ENCODE measurements around the gene LILRA1. TPM values are rescaled to one million over a fixed set of nuclear protein-coding genes. Genes with fewer than 3 reads are reported as not detected.
A peak's percentile ranks its signal among the peaks of the same experiment; 100 is the strongest.
"Not testable (repeated sequence)": the region's sequence is repeated elsewhere in the genome, so short reads cannot be mapped to it uniquely, and the experiment has no call there.

LILRA1 gene
- total RNA-seq, 1 donor from 2014 or later: 4.7 TPM

DNA sequence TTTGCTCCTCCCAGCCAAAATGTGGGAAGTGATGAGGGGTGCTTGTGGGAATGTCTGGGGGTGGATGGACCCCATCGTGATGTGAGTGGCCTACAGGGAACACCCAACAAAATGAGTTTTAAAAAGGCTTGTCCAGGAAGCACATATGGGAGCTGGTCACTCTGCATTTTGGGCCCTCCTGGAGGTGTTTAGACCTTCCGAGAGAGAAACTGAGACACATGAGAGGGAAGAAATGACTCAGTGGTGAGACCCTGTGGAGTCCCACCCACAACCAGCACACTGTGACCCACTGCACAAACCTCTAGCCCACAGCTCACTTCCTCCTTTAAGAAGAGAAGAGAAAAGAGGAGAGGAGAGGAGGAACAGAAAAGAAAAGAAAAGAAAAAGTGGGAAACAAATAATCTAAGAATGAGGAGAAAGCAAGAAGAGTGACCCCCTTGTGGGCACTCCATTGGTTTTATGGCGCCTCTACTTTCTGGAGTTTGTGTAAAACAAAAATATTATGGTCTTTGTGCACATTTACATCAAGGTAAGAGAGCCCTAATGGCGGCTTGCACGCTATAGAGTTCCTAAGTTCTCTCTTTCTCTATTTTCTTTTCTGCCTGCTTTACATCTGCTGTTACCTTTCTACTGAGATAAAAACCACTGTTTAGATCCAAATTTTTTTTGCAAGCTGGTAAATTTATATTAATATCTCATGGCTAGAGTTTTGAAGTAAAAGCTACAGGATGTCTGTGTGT lies 23.6 kb downstream of the LILRA1 start:
- TF ChIP-seq, protein P1, sequence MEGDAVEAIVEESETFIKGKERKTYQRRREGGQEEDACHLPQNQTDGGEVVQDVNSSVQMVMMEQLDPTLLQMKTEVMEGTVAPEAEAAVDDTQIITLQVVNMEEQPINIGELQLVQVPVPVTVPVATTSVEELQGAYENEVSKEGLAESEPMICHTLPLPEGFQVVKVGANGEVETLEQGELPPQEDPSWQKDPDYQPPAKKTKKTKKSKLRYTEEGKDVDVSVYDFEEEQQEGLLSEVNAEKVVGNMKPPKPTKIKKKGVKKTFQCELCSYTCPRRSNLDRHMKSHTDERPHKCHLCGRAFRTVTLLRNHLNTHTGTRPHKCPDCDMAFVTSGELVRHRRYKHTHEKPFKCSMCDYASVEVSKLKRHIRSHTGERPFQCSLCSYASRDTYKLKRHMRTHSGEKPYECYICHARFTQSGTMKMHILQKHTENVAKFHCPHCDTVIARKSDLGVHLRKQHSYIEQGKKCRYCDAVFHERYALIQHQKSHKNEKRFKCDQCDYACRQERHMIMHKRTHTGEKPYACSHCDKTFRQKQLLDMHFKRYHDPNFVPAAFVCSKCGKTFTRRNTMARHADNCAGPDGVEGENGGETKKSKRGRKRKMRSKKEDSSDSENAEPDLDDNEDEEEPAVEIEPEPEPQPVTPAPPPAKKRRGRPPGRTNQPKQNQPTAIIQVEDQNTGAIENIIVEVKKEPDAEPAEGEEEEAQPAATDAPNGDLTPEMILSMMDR (IDR thresholded peaks at IDR 0.05): no peak
- intact Hi-C loops (cut with DNase I): no loop called here
- Histone ChIP-seq H3K27ac (peak overlapping the region; percentile 24), H3K4me3 (peak overlapping the region; percentile 32), H3K9me3 (no peaks in the 10 kb centered on the region), H3K4me1 (no peaks in the 10 kb centered on the region), H3K27me3 (no peaks in the 10 kb centered on the region), H3K36me3 (no peaks in the 10 kb centered on the region)
- no peak for DNase-seq
- peak; percentile 84 for ATAC-seq

DNA sequence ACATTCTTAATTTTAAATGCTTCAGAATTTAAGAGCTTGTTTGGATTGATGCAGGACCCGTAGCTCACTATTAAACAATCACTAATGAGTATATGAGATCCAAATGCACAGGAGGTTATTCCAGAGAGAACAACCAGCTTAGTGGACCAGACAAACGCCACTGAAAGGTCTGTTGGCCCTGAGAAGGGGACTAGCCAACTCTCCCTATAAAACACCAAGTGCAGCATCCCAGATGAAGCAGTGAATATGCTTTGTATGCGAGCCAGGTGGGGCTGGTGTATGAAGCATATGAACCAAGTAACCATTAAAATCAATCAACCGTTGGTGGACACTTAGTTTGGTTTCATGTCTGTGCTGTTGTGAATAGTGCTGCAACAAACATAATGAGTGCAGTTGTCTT lies 27.0 kb downstream of the LILRA1 start:
- no peak for ATAC-seq
- H3K4me3 ChIP-seq: no peak overlapping the region
- no peak for DNase-seq
- H3K27me3 ChIP-seq: no peaks in the 10 kb centered on the region
- intact Hi-C loops (cut with DNase I): no loop called here
- no peak overlapping the region for H3K27ac ChIP-seq
- no peaks in the 10 kb centered on the region for H3K9me3 ChIP-seq
- H3K36me3 ChIP-seq: no peaks in the 10 kb centered on the region
- TF ChIP-seq, protein P1 (IDR thresholded peaks at IDR 0.05): no peak
- H3K4me1 ChIP-seq: no peaks in the 10 kb centered on the region

DNA sequence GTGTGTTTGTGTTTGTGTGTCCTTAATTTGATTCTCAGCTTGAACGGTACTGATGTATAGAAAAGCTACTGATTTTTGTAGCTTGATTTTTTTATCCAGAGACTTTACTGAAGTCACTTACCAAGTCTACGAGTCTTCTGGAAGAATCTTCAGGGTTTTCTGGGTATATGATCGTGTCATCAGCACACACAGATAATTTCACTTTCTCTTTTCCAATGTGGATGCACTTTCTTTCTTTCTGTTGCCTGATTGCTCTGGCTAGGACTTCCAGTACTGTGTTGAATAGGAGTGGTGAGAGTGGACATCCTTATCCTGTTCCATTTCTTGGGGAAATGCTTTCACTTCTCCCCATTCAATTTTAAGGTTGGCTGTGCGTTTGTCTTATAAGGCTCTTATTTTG lies 29.0 kb downstream of the LILRA1 start:
- DNase-seq: no peak
- Histone ChIP-seq H3K36me3 (no peaks in the 10 kb centered on the region), H3K27me3 (no peaks in the 10 kb centered on the region), H3K4me1 (no peaks in the 10 kb centered on the region), H3K4me3 (no peak overlapping the region), H3K27ac (no peak overlapping the region), H3K9me3 (no peaks in the 10 kb centered on the region)
- TF ChIP-seq, protein P1 (IDR thresholded peaks at IDR 0.05): no peak
- intact Hi-C loops (cut with DNase I): no loop called here
- no peak for ATAC-seq

DNA sequence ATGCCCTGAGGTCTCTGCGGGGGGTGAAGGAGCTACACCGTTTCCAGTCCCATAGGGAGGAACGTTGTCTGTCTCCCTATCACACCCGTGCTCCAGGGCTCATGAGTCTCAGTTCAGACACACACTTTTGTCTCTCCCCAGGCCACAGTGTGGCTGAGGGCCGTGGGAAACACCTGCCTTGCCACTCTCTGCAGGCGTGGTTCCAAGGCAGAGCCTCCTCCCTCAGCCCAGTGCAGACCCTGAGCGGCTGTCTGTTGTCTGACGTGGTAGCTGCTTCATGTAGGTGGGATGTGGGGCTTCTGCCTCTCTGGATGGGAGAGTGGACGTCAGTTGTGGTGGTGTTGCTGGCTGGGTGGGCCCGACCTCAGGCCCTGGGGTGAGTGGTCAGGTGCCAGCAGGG lies 30.8 kb downstream of the LILRA1 start:
- H3K27ac ChIP-seq; H3K4me3 ChIP-seq; DNase-seq; H3K27me3 ChIP-seq; H3K4me1 ChIP-seq; H3K36me3 ChIP-seq; H3K9me3 ChIP-seq; intact Hi-C loops (cut with DNase I): not testable (repeated sequence)
- ATAC-seq: peak; percentile 12

DNA sequence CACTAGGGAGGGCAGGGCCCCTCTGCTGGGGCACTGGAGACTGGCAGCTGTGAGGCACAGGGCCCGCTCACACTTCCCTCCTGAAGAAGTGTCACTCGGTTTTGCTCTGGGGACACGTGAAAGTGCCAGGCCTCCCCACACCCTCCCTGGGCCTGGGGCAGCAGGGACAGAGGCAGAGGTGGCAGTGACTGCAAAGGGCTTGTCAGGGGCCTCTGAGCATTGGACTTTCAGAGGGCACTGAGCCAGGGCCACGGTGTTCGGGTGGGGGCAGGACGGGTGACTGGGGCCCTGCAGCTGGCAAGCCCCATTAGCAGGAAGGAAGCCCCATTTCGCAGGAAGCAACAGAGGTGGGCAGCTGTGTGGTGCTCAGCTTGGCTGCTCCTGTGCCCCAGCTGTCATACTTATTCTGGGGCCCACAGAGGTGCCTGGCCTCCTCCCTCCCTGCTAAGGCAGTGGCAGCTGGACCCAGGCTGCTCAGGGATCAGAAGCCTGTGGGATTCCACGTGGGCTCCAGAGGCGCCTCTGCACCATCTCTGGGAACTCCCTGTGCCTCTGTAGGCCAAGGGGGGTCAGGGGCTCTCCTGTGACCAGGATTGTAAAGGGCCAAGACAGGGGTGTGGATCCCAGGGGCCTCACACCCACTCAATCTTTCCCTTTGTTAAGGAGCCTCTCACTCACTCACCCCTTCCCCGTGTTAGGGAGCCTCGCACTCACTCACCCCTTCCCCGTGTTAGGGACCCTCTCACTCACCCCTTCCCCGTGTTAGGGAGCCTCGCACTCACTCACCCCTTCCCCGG lies 31.7 kb downstream of the LILRA1 start:
- H3K36me3 ChIP-seq; intact Hi-C loops (cut with DNase I); H3K4me3 ChIP-seq; DNase-seq; H3K27me3 ChIP-seq; H3K4me1 ChIP-seq; H3K9me3 ChIP-seq; H3K27ac ChIP-seq: not testable (repeated sequence)
- peak; percentile 34 for ATAC-seq

DNA sequence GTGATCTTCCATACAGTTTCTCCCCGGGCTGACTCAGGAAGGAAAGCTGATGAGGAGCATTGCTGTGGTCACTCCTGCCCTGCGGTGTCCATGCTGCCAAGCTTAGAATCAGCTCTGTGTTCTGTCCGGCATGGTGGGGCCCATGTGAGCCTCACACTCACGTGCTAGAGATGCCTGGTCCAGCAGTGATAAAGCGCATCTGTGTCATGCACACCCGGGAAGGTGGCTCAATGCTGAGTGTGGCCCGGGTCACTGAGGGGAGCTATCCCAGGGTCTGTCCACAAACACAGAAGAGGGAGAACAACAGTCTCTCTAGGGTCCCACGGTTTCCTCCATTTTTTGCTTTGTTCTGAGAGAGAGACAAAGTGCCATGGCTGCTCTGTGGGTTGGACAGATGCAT lies 33.3 kb downstream of the LILRA1 start:
- H3K4me3 ChIP-seq: no peak overlapping the region
- H3K27me3 ChIP-seq: no peaks in the 10 kb centered on the region
- TF ChIP-seq, protein P1 (IDR thresholded peaks at IDR 0.05): no peak
- ATAC-seq (no peak), DNase-seq (no peak)
- intact Hi-C loops (cut with DNase I): no loop called here
- no peaks in the 10 kb centered on the region for H3K9me3 ChIP-seq
- no peak overlapping the region for H3K27ac ChIP-seq
- H3K36me3 ChIP-seq: no peaks in the 10 kb centered on the region
- no peaks in the 10 kb centered on the region for H3K4me1 ChIP-seq

DNA sequence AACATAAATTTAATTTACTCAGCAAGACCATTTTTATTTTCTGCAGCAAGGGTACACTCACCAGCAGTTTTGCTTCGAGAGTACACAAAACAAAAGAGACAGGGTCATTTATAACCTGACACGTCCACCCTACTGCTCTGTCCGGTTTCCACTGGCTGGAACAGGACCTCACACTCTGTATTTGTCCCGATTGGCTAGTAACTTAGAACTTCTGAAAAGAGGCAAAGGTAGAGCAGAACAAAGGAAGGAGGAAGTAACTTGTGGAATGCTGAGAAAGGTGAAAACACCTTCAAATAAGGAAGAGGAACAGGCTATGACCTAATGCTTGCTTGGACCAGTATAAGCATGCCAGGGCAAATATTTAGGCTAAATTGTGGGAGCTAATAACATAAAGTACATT lies 34.5 kb downstream of the LILRA1 start:
- H3K36me3 ChIP-seq; H3K4me1 ChIP-seq; H3K27me3 ChIP-seq; H3K27ac ChIP-seq; H3K4me3 ChIP-seq; intact Hi-C loops (cut with DNase I); H3K9me3 ChIP-seq; ATAC-seq; DNase-seq: not testable (repeated sequence)

DNA sequence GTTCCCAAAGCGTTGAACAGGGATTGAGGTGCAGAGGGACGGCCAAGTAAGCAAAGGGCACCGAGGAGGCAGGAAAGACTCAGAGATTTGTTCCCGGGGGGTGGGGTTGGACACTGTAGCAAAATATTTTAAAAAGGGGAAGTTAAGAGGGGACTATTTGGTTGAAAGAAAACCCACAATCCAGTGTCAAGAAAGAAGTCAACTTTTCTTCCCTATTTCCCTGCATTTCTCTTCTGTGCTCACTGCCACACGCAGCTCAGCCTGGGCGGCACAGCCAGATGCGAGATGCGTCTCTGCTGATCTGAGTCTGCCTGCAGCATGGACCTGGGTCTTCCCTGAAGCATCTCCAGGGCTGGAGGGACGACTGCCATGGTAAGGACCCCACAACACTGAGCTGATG lies 36.8 kb downstream of the LILRA1 start, which contains the start of gene LILRB1:
Gene LILRB1, plus strand, starts transcription at position 223 of the 400 bp plus-strand sequence. CDS start 590 bp downstream, outside the sequence.
- H3K9me3 ChIP-seq; intact Hi-C loops (cut with DNase I); H3K27me3 ChIP-seq; H3K36me3 ChIP-seq; H3K27ac ChIP-seq; H3K4me1 ChIP-seq: not testable (repeated sequence)
- ATAC-seq (peak; percentile 67), DNase-seq (peak; percentile 67)
- peak within 1 kb of the TSS; percentile 32 for H3K4me3 ChIP-seq
